ENCODE results near the gene JAG2.

JAG2 gene

GRCh38 chr14:105140581-105140980 lies 28.0 kb downstream of the JAG2 start:
- Mint-ChIP-seq H3K36me3 (ENCODE audit: low read depth) (peaks cover 2% of the 10 kb centered on the region), H3K4me3 (no peak overlapping the region), H3K9me3 (peaks cover 14% of the 10 kb centered on the region), H3K27ac (no peak overlapping the region), H3K27me3 (ENCODE audit: low read depth) (no peaks in the 10 kb centered on the region), H3K4me1 (ENCODE audit: low read depth) (no peaks in the 10 kb centered on the region)

GRCh38 chr14:105139831-105140239 lies 28.7 kb downstream of the JAG2 start:
- Mint-ChIP-seq H3K4me1 (ENCODE audit: low read depth) (no peaks in the 10 kb centered on the region), H3K27ac (no peak overlapping the region), H3K4me3 (no peak overlapping the region), H3K27me3 (ENCODE audit: low read depth) (peaks cover 1% of the 10 kb centered on the region), H3K9me3 (peaks cover 14% of the 10 kb centered on the region), H3K36me3 (ENCODE audit: low read depth) (peaks cover 2% of the 10 kb centered on the region)

GRCh38 chr14:105139212-105139825 lies 29.3 kb downstream of the JAG2 start:
- H3K27ac Mint-ChIP-seq: no peak overlapping the region
- H3K36me3 Mint-ChIP-seq (ENCODE audit: low read depth): peaks cover 2% of the 10 kb centered on the region
- no peak overlapping the region for H3K4me3 Mint-ChIP-seq
- H3K4me1 Mint-ChIP-seq (ENCODE audit: low read depth): no peaks in the 10 kb centered on the region
- H3K27me3 Mint-ChIP-seq (ENCODE audit: low read depth): peaks cover 4% of the 10 kb centered on the region
- H3K9me3 Mint-ChIP-seq: peaks cover 14% of the 10 kb centered on the region

- Mint-ChIP-seq H3K9me3 (peaks cover 14% of the 10 kb centered on the region), H3K36me3 (ENCODE audit: low read depth) (peaks cover 2% of the 10 kb centered on the region), H3K27ac (no peak overlapping the region), H3K27me3 (ENCODE audit: low read depth) (peaks cover 4% of the 10 kb centered on the region), H3K4me3 (no peak overlapping the region), H3K4me1 (ENCODE audit: low read depth) (no peaks in the 10 kb centered on the region)
Observed at GRCh38 chr14:105138551-105139111, 29.9 kb downstream of the JAG2 start.

- Mint-ChIP-seq H3K4me3 (no peak overlapping the region), H3K27ac (no peak overlapping the region), H3K36me3 (ENCODE audit: low read depth) (peaks cover 2% of the 10 kb centered on the region), H3K9me3 (peaks cover 18% of the 10 kb centered on the region), H3K4me1 (ENCODE audit: low read depth) (no peaks in the 10 kb centered on the region), H3K27me3 (ENCODE audit: low read depth) (peaks cover 10% of the 10 kb centered on the region)
Observed at GRCh38 chr14:105138021-105138541, 30.5 kb downstream of the JAG2 start.

GRCh38 chr14:105137481-105138020 lies 31.0 kb downstream of the JAG2 start:
- no peak overlapping the region for H3K27ac Mint-ChIP-seq
- H3K4me1 Mint-ChIP-seq (ENCODE audit: low read depth): no peaks in the 10 kb centered on the region
- peaks cover 22% of the 10 kb centered on the region for H3K9me3 Mint-ChIP-seq
- peaks cover 14% of the 10 kb centered on the region for H3K27me3 Mint-ChIP-seq (ENCODE audit: low read depth)
- peaks cover 2% of the 10 kb centered on the region for H3K36me3 Mint-ChIP-seq (ENCODE audit: low read depth)
- no peak overlapping the region for H3K4me3 Mint-ChIP-seq

- Mint-ChIP-seq H3K27me3 (ENCODE audit: low read depth) (peaks cover 14% of the 10 kb centered on the region), H3K4me1 (ENCODE audit: low read depth) (no peaks in the 10 kb centered on the region), H3K27ac (no peak overlapping the region), H3K4me3 (no peak overlapping the region), H3K9me3 (peaks cover 21% of the 10 kb centered on the region), H3K36me3 (ENCODE audit: low read depth) (no peaks in the 10 kb centered on the region)
Observed at GRCh38 chr14:105136401-105137322, 31.9 kb downstream of the JAG2 start.

GRCh38 chr14:105135700-105136395 lies 32.7 kb downstream of the JAG2 start:
- no peak overlapping the region for H3K27ac Mint-ChIP-seq
- no peaks in the 10 kb centered on the region for H3K36me3 Mint-ChIP-seq (ENCODE audit: low read depth)
- H3K27me3 Mint-ChIP-seq (ENCODE audit: low read depth): peaks cover 14% of the 10 kb centered on the region

GRCh38 chr14:105132921-105133654 lies 35.5 kb downstream of the JAG2 start:
- Mint-ChIP-seq H3K9me3 (peaks cover 8% of the 10 kb centered on the region), H3K4me3 (no peak overlapping the region), H3K27ac (no peak overlapping the region), H3K4me1 (ENCODE audit: low read depth) (no peaks in the 10 kb centered on the region), H3K36me3 (ENCODE audit: low read depth) (peaks cover 2% of the 10 kb centered on the region), H3K27me3 (ENCODE audit: low read depth) (peaks cover 18% of the 10 kb centered on the region)

More at GRCh38 chr14:105135700-105136395, 32.7 kb downstream of the JAG2 start:
- Mint-ChIP-seq H3K4me1 (ENCODE audit: low read depth) (no peaks in the 10 kb centered on the region), H3K9me3 (peaks cover 15% of the 10 kb centered on the region), H3K4me3 (no peak overlapping the region)

GRCh38 chr14:105131241-105131640 lies 37.3 kb downstream of the JAG2 start:
- H3K9me3 Mint-ChIP-seq: peaks cover 8% of the 10 kb centered on the region
- H3K4me3 Mint-ChIP-seq: no peak overlapping the region
- H3K36me3 Mint-ChIP-seq (ENCODE audit: low read depth): peaks cover 2% of the 10 kb centered on the region
- H3K27ac Mint-ChIP-seq: no peak overlapping the region
- peaks cover 18% of the 10 kb centered on the region for H3K27me3 Mint-ChIP-seq (ENCODE audit: low read depth)
- H3K4me1 Mint-ChIP-seq (ENCODE audit: low read depth): no peaks in the 10 kb centered on the region

- Mint-ChIP-seq H3K36me3 (ENCODE audit: low read depth) (peaks cover 2% of the 10 kb centered on the region), H3K9me3 (peaks cover 4% of the 10 kb centered on the region), H3K4me1 (ENCODE audit: low read depth) (peaks cover 2% of the 10 kb centered on the region), H3K4me3 (no peak overlapping the region), H3K27me3 (ENCODE audit: low read depth) (peaks cover 17% of the 10 kb centered on the region), H3K27ac (no peak overlapping the region)
Observed at GRCh38 chr14:105128059-105128458, 40.5 kb downstream of the JAG2 start.

GRCh38 chr14:105126981-105127329 lies 41.6 kb downstream of the JAG2 start:
- Mint-ChIP-seq H3K27me3 (ENCODE audit: low read depth) (peaks cover 13% of the 10 kb centered on the region), H3K27ac (no peak overlapping the region), H3K9me3 (peaks cover 7% of the 10 kb centered on the region), H3K4me1 (ENCODE audit: low read depth) (peaks cover 2% of the 10 kb centered on the region), H3K36me3 (ENCODE audit: low read depth) (peaks cover 2% of the 10 kb centered on the region), H3K4me3 (no peak overlapping the region)

GRCh38 chr14:105126126-105126980 lies 42.2 kb downstream of the JAG2 start:
- H3K36me3 Mint-ChIP-seq (ENCODE audit: low read depth): peaks cover 2% of the 10 kb centered on the region
- no peak overlapping the region for H3K27ac Mint-ChIP-seq
- H3K27me3 Mint-ChIP-seq (ENCODE audit: low read depth): peaks cover 13% of the 10 kb centered on the region
- H3K9me3 Mint-ChIP-seq: peaks cover 10% of the 10 kb centered on the region
- peaks cover 2% of the 10 kb centered on the region for H3K4me1 Mint-ChIP-seq (ENCODE audit: low read depth)
- H3K4me3 Mint-ChIP-seq: no peak overlapping the region

Measured in T-helper 1 cell treated with Interleukin-12 subunit alpha and Interleukin-12 subunit beta and Interleukin-4 antibody, amounts not matched to agents 30 μg/mL and 1 μg/mL, for 36 hours (primary cell).